H9 (cell line): ENCODE results near the gene TMEM63B. TPM values are rescaled to one million over a fixed set of nuclear protein-coding genes. Genes with fewer than 3 reads are reported as not detected.

Experiments
- DNase-seq: peaks from one replicate; pipeline ENCODE4 v3.0.0-alpha.2; 2017
- H2AFZ ChIP-seq: one replicate; pipeline ENCODE4 v1.6.1; 2013; ENCODE audit warnings: mild to moderate bottlenecking, low read length, control low read depth, moderate library complexity
- H2AK5ac ChIP-seq: 2 replicates; pipeline ENCODE4 v1.6.1; 2013; ENCODE audit warnings: low read length, control low read depth, mixed read lengths; ENCODE audit not compliant: insufficient read length
- H2BK120ac ChIP-seq: one replicate; pipeline ENCODE4 v1.6.1; 2013; ENCODE audit warnings: low read depth, mild to moderate bottlenecking, low read length, control low read depth, inconsistent platforms; ENCODE audit not compliant: poor library complexity, severe bottlenecking
- H2BK12ac ChIP-seq: 2 replicates; pipeline ENCODE4 v1.6.1; 2013; ENCODE audit warnings: low read length, control low read depth, mixed read lengths, low read depth; ENCODE audit not compliant: insufficient read length
- H2BK15ac ChIP-seq: 2 replicates; pipeline ENCODE4 v1.6.1; 2013; ENCODE audit warnings: low read depth, low read length, control low read depth
- H2BK20ac ChIP-seq: one replicate; pipeline ENCODE4 v1.6.1; 2013; ENCODE audit warnings: low read depth, mild to moderate bottlenecking, low read length, control low read depth, inconsistent platforms; ENCODE audit not compliant: poor library complexity, severe bottlenecking
- H2BK5ac ChIP-seq: 2 replicates; pipeline ENCODE4 v1.6.1; 2013; ENCODE audit warnings: low read length, control low read depth, mixed read lengths; ENCODE audit not compliant: insufficient read length
- H3K14ac ChIP-seq: 2 replicates; pipeline ENCODE4 v1.6.1; 2013; ENCODE audit warnings: low read length, control low read depth; ENCODE audit not compliant: insufficient read depth
- H3K18ac ChIP-seq: 2 replicates; pipeline ENCODE4 v1.6.1; 2013; ENCODE audit warnings: low read depth, mild to moderate bottlenecking, mixed read lengths, low read length, control low read depth; ENCODE audit not compliant: insufficient read length
- H3K23ac ChIP-seq: 2 replicates; pipeline ENCODE4 v1.6.1; 2013; ENCODE audit warnings: low read length, control low read depth, mixed read lengths, low read depth; ENCODE audit not compliant: insufficient read length
- H3K23me2 ChIP-seq: 2 replicates; pipeline ENCODE4 v1.6.1; 2013; ENCODE audit warnings: low read depth, mild to moderate bottlenecking, mixed read lengths, low read length, control low read depth; ENCODE audit not compliant: insufficient read length, poor library complexity, severe bottlenecking
- H3K27ac ChIP-seq: 2 replicates; pipeline ENCODE4 v1.5.1; 2013; ENCODE audit warnings: low read length, control low read depth, mixed read lengths, low read depth; ENCODE audit not compliant: insufficient read length
- H3K27me3 ChIP-seq: 2 replicates; pipeline ENCODE4 v1.6.1; 2013; ENCODE audit warnings: low read length, control low read depth, inconsistent platforms; ENCODE audit not compliant: insufficient read depth
- H3K4ac ChIP-seq: 2 replicates; pipeline ENCODE4 v1.6.1; 2013; ENCODE audit warnings: low read depth, mild to moderate bottlenecking, control low read depth, inconsistent platforms, low read length, moderate library complexity
- H3K4me1 ChIP-seq: 2 replicates; pipeline ENCODE4 v1.6.1; 2013; ENCODE audit warnings: low read length, control low read depth, inconsistent platforms; ENCODE audit not compliant: insufficient read depth
- H3K4me2 ChIP-seq: 2 replicates; pipeline ENCODE4 v1.6.1; 2013; ENCODE audit warnings: low read length, control low read depth, mixed read lengths; ENCODE audit not compliant: insufficient read length, insufficient read depth
- H3K56ac ChIP-seq: 2 replicates; pipeline ENCODE4 v1.6.1; 2013; ENCODE audit warnings: low read depth, mild to moderate bottlenecking, mixed read lengths, low read length, control low read depth; ENCODE audit not compliant: insufficient read length
- H3K79me1 ChIP-seq: 2 replicates; pipeline ENCODE4 v1.6.1; 2013; ENCODE audit warnings: low read depth, mild to moderate bottlenecking, moderate library complexity, low read length, control low read depth, inconsistent platforms; ENCODE audit not compliant: insufficient read depth, poor library complexity, severe bottlenecking
- H3K79me2 ChIP-seq: 2 replicates; pipeline ENCODE4 v1.6.1; 2013; ENCODE audit warnings: low read length, control low read depth, inconsistent platforms; ENCODE audit not compliant: insufficient read depth
- H3K9ac ChIP-seq: 2 replicates; pipeline ENCODE4 v1.6.1; 2013; ENCODE audit warnings: low read length, control low read depth, mixed read lengths; ENCODE audit not compliant: insufficient read length; ENCODE audit errors: extremely low read depth
- H3K9me3 ChIP-seq: one replicate; pipeline ENCODE4 v1.6.1; 2013; ENCODE audit warnings: low read depth, low read length, inconsistent platforms; ENCODE audit not compliant: control insufficient read depth
- H3T11ph ChIP-seq: one replicate; pipeline ENCODE4 v1.6.1; 2013; ENCODE audit warnings: mild to moderate bottlenecking, low read length, control low read depth, inconsistent platforms
- H4K20me1 ChIP-seq: one replicate; pipeline ENCODE4 v1.6.1; 2013; ENCODE audit not compliant: control insufficient read depth, insufficient read length, insufficient read depth
- H4K5ac ChIP-seq: 2 replicates; pipeline ENCODE4 v1.6.1; 2013; ENCODE audit warnings: low read depth, mild to moderate bottlenecking, mixed read lengths, low read length, control low read depth; ENCODE audit not compliant: insufficient read length
- H4K8ac ChIP-seq: replicated peaks from 2 replicates; pipeline ENCODE4 v1.6.1; 2013; ENCODE audit warnings: low read length, control low read depth, mixed read lengths, low read depth; ENCODE audit not compliant: insufficient read length
- H4K91ac ChIP-seq: 2 replicates; pipeline ENCODE4 v1.6.1; 2013; ENCODE audit warnings: low read depth, mild to moderate bottlenecking, moderate library complexity, mixed read lengths, low read length, control low read depth; ENCODE audit not compliant: insufficient read length
- H3K27ac Mint-ChIP-seq, 3 experiments: 2 replicates in 2 of 3; 3 replicates in 1 of 3; pipeline ENCODE4 v1.8.0; 2020 to 2021; ENCODE audit warnings: mixed read lengths in 3 of 3, mild to moderate bottlenecking in 1 of 3, moderate library complexity in 1 of 3
- H3K27me3 Mint-ChIP-seq: 2 replicates; pipeline ENCODE4 v1.8.0; 2021; ENCODE audit warnings: low read depth, mild to moderate bottlenecking, moderate library complexity, mixed read lengths
- H3K36me3 Mint-ChIP-seq, 3 experiments: 2 replicates in 2 of 3; 3 replicates in 1 of 3; pipeline ENCODE4 v1.8.0; 2020 to 2021; ENCODE audit warnings: low read depth in 3 of 3, mixed read lengths in 3 of 3; ENCODE audit not compliant: insufficient read depth in 1 of 3
- H3K4me1 Mint-ChIP-seq, 2 experiments: 2 replicates each; pipeline ENCODE4 v1.8.0; 2020; ENCODE audit warnings: mixed read lengths in 2 of 2
- H3K4me3 Mint-ChIP-seq, 2 experiments: 2 replicates in 1 of 2; 3 replicates in 1 of 2; pipeline ENCODE4 v1.8.0; 2020 to 2021; ENCODE audit warnings: mild to moderate bottlenecking in 2 of 2, mixed read lengths in 2 of 2, moderate library complexity in 1 of 2
- H3K9me3 Mint-ChIP-seq, 2 experiments: 2 replicates in 1 of 2; 3 replicates in 1 of 2; pipeline ENCODE4 v1.8.0; 2020; ENCODE audit warnings: mild to moderate bottlenecking in 2 of 2, mixed read lengths in 2 of 2, moderate library complexity in 1 of 2
- WGBS: extraction: QIAGEN DNeasy Blood & Tissue Kit; methylation state at CpG from one replicate; pipeline ENCODE4 v1.1.7; 2013; ENCODE audit warnings: missing lambda C conversion rate, low lambda C conversion rate, mixed read lengths; ENCODE audit not compliant: insufficient read length; ENCODE audit errors: extremely low coverage; 5-methylcytosine and 5-hydroxymethylcytosine counted together
- total RNA-seq: library from RNA; stranded (reverse); gene quantifications from 2 replicates; pipeline ENCODE4 v1.2.1, GENCODE V29; 2021
- TF ChIP-seq, protein P1 (sequence below): fragments of 200-600 bp; sonication (generic); conservative IDR thresholded peaks from 3 replicates; pipeline ENCODE4 v1.8.0; 2021; ENCODE audit warnings: antibody characterized with exemption, mild to moderate bottlenecking

Gene TMEM63B
- total RNA-seq, 1 experiment from 2014 or later = 56.3 TPM

DNA sequence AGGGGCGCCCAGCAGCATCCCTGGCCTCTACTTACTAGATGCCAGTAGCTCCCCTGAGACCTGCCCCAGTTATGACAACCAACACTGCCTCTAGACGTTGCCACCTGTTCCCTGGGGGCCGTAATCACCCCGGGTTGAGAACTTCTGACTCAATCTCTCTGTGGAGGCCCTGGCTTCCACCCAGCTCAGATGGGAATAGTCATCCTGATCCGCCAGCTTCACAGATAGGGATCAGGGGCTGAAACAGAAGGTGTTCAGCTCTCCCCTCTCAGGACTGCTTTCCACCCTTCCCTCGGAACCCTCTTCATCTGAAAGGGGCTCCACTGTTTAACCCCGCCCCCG lies 34.6 kb downstream of the TMEM63B start:
- no peak overlapping the region for H2AFZ ChIP-seq
- H2BK15ac ChIP-seq = no peak overlapping the region
- no peak overlapping the region for H3K4ac ChIP-seq
- Mint-ChIP-seq H3K4me1 (peaks cover 41 to 46% of the 10 kb centered on the region in 2 experiments), H3K27me3 (peaks cover 10% of the 10 kb centered on the region), H3K36me3 (0 out of 7 replicates have a peak, but pooled peaks cover 0 to 2% (median 0%) of the 10 kb centered on the region in 3 experiments), H3K27ac (no peak overlapping the region; a peak in 1 of 7 replicates), H3K4me3 (no peak overlapping the region), H3K9me3 (no peaks in the 10 kb centered on the region; a peak in 1 of 5 replicates)
- H3K9me3 ChIP-seq = no peaks in the 10 kb centered on the region
- H3K18ac ChIP-seq = no peak overlapping the region
- no peaks in the 10 kb centered on the region for H3K27me3 ChIP-seq
- no peak overlapping the region for H3K9ac ChIP-seq
- no peak overlapping the region for H2BK20ac ChIP-seq
- H2BK5ac ChIP-seq = no peak overlapping the region
- H4K8ac ChIP-seq = no peak overlapping the region
- no peak overlapping the region for H3K14ac ChIP-seq
- peaks cover 8% of the 10 kb centered on the region; the same call in 1 of the 2 replicates for H3K4me1 ChIP-seq
- WGBS = no CpG with 5 or more reads among the region's 8 CpGs
- no peak overlapping the region for H2AK5ac ChIP-seq
- no peak overlapping the region for H3T11ph ChIP-seq
- no peak overlapping the region for H2BK120ac ChIP-seq
- TF ChIP-seq, protein P1, sequence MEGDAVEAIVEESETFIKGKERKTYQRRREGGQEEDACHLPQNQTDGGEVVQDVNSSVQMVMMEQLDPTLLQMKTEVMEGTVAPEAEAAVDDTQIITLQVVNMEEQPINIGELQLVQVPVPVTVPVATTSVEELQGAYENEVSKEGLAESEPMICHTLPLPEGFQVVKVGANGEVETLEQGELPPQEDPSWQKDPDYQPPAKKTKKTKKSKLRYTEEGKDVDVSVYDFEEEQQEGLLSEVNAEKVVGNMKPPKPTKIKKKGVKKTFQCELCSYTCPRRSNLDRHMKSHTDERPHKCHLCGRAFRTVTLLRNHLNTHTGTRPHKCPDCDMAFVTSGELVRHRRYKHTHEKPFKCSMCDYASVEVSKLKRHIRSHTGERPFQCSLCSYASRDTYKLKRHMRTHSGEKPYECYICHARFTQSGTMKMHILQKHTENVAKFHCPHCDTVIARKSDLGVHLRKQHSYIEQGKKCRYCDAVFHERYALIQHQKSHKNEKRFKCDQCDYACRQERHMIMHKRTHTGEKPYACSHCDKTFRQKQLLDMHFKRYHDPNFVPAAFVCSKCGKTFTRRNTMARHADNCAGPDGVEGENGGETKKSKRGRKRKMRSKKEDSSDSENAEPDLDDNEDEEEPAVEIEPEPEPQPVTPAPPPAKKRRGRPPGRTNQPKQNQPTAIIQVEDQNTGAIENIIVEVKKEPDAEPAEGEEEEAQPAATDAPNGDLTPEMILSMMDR = no peak
- H2BK12ac ChIP-seq = no peak overlapping the region
- no peak overlapping the region for H3K4me2 ChIP-seq
- H4K5ac ChIP-seq = no peak overlapping the region
- H3K27ac ChIP-seq = no peak overlapping the region
- H4K20me1 ChIP-seq = no peaks in the 10 kb centered on the region
- no peak overlapping the region for H4K91ac ChIP-seq
- no peak overlapping the region for H3K56ac ChIP-seq
- H3K23ac ChIP-seq = no peak overlapping the region
- H3K23me2 ChIP-seq = no peaks in the 10 kb centered on the region
- no peaks in the 10 kb centered on the region for H3K79me2 ChIP-seq
- no peaks in the 10 kb centered on the region for H3K79me1 ChIP-seq
- DNase-seq = no peak
